Iris pigment epithelial cell (primary cell): ENCODE results near the gene DBN1.

Experiments
- DNase-seq: peaks from one replicate; pipeline ENCODE4 v3.0.0-alpha.2; 2011; ENCODE audit warnings: low read depth

DBN1 gene

DNA sequence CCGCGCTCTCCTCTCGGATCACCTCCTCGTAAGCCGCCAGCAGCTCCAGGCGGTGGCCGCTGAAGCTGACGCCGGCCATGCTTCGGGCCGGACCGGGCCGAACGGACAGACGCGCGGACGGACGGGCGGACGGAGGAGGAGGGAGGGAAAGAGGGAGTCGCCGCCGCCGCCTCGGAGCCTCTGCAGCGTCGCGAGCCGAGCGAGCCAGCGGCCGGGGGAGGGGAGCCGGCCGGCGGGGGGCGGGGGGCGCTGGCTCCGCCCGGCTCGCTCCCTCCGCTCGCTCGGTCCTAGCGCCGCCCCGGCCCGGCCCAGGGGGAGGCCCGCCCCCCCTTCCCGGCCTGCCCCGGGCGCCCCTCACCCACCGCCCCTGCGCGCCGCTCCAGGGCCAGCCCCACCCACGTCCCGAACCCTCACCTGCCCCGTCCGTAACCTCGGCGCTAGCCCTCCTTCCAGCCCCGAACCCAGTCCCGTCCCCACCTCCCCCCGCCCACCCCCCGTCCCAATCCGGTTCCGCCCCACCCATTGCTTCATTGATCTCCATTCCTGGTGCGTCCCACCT is at the start of gene DBN1:
DBN1 (minus strand) TSS at position 192 of the 559 bp plus-strand sequence; CDS start at position 79, 113 bp downstream.
- DNase-seq: peak; percentile 62

DNA sequence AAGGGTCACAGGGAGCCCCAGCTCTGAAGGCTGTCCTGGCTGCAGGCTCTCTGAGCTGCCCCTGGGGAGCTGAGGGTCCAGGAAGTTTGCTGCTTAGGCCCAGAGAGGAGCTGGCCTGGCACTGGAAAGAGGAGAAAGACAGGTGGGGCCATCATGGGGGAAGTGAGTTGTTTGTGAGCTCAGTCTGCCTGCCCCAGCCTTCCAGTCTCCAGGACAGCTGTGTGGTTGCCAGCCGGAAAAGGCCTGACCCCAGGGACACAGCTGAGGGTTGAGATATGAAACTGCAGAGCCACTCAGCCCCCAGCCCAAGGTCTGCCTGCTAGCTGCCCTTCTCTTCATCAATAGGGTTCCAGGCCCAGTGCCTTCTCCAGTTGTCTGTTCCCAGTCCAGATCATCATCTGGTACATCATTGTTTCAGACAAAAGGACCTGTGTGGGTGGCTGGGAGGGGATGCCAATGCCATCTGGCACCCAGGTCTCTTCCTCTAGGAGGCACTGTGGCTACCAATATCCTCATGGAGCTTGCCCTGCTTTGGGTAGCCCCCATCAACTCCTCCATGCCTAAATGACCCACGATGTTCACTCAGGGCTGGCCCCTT is 47.6 kb upstream of the DBN1 start:
- no peak for DNase-seq

DNA sequence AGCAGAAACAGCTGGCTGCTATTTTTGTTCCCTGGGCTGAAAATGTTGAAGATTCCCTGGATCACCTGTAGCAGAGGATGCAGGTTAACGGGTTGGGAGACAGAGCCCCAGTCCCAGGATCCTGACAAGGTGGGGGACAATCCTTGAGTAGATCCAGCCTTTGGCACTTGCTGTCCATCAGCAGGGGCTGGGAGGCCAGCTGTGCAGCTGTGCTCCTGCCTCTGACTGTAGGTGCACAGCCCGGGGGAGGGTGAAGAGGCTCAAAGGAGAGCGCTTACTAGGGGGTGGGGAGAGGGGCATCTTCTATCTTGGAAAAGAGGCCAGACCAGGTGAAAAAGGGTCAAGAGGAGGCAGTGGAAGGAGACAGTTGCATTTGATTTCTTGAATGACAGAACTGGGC is 46.8 kb upstream of the DBN1 start:
- no peak for DNase-seq

DNA sequence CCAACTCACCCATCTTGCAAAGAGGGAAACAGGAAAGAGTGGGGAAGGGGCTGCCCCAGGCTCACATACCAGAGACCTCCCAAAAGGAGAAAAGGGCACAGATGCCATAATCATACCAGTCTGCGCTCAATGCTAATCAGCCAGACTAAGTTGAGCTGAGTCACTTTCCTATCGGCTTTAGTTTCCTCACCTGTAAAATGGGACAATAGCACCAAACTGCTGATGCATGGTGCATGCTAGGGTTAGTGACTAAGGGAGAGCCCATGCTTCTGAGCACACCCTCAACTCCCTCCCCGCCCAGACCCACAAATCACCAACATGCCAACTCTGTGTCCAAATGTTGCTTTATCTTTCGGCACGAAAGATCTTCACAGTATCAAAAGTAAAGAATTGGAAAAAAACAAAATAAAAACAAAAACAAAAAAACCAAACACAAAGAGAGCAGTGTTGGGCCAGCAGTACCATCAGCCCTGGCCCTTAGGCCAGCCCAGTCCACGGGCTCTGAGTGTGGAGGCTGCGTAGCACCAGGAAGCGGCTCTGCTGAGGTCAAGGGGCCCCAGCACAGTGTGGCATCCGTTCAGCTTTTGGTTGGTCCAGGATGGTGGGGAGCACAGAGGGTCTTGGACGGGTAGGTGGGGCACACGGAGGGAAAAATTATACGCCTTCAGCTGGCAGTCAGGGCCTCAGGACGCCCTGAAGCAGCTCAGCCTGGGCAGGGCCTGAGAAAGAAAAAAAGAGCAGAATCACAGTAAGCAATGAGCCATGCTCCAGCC is 46.2 kb upstream of the DBN1 start:
- DNase-seq: no peak

DNA sequence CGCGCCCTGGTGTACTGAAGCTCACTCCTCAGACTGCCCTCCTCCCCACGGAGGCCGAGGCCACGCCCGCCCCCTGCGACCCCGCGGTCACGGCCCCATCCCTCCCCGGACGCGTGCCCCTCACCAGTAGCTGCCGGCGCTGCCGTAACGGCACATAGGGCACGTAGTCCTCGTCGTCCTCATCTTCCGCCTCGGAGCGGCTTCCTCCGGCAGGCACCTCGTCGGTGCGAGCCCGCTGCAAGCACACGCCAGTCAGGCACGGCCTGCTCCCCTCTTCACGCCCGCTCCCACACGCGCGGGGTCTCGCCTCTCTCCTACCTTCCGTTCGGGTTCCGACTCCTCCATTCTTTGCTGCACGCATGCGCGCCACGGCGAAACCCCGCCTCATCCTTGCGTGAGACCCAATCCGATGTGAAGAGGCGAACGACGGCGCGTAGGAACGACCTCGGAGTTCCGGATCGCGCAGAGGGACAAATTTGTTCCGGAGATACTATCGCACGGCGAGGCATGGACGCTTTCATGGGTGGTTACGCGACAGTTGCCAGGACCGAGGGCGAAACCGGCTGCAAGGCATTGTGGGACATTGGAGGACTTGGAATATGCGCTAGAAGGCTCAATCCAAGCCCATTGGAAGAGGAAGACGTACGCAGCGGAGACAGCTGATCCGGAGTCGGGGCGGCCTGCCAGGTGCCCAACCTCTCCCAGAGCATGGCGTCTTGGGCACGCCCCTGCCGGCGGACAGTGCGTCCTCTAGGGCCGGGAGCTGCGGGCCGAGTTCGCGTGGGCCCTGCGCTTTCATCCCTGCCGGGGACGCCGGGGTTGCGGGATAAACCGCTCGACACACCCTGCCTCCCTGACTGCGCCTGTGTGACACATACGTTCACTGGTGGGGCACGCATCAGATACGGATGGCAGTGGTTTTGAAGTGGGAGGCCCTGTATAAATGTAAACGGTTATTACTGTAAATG is 43.5 kb upstream of the DBN1 start, which contains the start of gene DDX41:
DDX41 (minus strand) TSS at position 361 of the 968 bp plus-strand sequence; CDS start at position 345, 16 bp downstream.
- peak; percentile 99 for DNase-seq

DNA sequence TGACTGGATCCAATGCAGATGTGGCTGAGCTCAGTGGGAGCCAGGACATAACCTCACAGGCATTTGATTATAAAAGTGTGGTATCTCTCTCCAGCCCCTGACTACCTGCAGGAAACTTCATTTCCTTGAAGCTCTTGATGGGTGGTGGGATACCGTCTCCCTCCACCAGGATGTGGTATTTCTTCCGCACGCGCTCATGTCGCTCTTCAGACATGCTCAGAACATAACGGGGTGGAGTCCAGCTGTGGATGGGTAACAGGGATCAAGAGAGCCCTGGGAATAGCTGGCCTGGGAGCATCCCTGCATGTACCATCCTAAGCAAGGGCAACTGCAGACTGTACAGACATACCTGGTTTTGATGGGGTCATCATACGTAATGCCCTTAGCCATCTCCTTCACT is 42.1 kb upstream of the DBN1 start:
- no peak for DNase-seq

DNA sequence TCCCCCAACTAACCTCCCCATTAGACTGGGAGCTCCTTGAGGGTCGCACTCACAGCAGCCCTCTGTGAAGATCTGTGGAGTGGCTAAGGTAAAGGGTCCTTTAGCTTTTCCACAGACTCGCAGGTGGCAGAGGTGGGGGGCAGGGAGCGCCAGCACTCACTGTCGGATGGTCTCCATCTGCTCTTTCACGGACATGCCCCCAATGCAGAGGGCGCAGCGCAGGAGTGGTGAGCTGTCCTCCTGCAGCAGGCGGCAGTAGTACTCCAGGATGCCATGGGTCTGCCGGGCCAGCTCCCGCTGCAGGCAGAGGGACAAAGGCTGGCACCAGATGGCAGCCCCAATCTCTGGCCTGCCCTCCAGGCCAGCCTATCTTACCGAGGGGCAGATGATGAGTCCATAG is 41.1 kb upstream of the DBN1 start:
- DNase-seq: no peak

DNA sequence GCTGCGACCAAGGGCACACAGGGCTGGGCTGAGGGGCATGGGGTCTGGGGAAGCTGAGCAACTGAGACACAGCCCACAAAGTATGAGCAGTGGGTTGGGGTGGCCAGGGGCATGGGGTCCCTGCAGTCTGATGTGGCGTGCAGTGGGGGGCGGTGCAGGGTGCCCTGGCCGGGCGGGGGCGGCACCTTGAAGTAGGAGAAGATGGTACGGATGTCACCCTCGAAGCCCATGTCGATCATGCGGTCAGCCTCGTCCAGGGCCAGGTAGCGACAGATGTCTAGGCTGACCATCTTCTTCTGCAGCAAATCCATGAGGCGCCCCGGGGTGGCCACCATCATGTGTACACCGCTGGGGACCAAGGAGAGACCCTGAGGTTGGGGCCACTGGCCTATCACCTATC is 40.1 kb upstream of the DBN1 start:
- no peak for DNase-seq

DNA sequence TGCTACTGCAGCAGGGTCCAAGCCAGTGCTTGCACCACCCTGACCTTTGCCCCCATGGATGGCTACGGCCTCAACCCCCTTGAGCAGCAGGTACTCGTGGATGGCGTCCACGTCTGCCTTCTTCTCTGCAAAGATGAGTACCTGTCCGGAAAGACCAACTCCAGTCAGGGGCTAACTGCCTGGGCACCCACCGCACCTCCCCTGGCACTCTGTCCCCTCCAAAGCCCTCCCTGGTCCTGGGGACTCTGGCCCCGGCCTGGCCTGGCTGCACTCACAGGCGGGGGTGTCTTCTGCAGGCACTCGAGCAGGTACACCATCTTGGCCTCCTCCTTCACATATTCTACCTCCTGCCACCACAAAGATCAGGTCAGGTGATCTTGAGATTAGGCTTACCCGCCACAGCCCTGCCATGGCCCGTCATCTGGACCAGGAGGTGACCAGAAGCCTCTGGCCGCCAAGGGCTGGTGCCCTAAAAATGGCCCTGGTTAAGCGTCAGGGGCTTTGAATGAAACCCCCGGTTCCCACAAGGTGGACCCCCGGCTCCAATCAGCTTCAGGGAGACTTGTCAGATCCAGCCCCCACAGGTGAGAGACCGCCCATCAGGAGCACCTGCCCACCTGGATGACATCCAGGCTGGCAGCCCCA is 39.4 kb upstream of the DBN1 start:
- DNase-seq: no peak

DNA sequence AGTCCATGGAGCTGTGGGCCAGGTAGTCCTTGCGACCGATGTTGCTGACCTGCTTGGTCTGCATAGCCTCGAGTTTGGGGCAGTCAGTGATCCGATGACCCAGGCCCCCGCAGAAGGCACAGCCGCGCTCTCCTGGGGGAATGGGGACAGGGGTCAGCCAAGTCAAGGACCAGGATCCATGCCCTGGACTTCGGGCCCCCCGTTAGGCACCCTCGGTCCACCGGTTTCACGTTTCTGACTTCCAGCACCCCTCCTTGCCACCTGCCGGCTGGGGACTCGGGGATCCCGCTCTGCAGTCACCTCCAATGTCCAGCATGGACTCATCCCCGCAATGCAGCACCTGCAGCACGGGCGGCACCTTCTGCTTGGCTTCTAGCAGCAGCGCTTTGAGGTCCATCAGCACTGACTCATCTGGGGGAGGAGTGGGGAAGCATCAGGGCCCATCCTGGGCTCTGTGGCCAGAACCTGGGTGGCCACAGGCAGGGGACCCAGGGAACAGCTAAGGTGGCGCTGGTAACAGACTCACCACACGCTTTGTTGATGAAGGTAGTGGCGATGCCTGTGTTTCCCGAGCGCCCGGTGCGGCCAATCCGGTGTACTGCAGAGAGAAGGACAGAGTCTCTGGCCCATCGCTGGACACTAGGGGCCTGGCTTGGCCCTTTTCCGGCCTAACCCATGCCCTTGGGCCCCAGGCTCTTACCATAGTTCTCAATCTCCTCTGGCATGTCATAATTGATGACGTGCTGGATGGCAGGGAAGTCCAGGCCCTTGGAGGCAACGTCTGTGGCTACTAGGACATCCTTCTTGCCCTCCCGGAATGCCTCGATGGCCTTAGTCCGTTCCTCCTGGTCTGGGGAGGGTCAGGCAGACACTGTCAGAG is 38.6 kb upstream of the DBN1 start:
- no peak for DNase-seq

DNA sequence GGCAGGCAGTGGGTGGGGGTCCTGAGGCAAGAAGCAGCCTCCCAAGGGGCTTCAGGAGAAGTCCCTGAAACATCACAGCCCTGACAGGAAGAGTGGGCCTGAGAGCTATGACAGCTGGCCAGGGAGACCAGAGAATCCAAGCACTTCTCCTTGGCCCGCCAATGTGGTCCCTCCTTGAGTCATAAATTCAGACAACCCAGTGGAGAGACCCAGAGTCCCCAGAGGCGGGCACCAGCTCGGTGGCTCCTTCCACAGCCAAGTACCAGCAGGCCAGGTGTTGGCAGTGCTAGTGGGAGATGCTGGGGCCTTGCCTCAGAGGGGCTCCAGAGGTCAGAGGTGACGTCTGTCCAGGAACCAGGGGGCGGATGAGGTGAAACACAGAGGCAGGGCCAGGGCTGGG is 37.7 kb upstream of the DBN1 start:
- DNase-seq: no peak

DNA sequence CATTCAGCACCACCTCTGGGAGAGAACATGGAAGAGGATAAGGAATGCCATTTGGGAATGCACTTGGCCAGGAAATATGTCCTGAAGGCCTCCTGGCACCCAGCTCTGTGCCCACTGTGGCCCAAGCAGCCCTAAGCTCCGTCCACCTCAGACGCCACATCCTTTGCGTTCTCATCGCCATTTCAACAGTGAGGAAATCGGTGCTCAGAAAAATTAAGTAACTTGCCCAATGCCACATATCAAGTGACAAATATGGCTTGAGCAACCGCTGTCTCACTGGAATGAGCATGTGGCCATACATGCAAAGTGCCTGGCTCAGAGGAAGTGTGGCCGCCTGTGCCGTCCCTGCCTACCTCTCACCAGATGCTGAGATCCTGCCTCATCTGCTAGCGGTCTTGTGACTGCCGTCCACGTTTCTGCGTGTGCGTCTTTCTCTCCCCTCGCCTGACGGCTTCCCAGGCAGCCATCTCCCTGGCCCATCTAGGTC is 37.2 kb upstream of the DBN1 start:
- no peak for DNase-seq

DNA sequence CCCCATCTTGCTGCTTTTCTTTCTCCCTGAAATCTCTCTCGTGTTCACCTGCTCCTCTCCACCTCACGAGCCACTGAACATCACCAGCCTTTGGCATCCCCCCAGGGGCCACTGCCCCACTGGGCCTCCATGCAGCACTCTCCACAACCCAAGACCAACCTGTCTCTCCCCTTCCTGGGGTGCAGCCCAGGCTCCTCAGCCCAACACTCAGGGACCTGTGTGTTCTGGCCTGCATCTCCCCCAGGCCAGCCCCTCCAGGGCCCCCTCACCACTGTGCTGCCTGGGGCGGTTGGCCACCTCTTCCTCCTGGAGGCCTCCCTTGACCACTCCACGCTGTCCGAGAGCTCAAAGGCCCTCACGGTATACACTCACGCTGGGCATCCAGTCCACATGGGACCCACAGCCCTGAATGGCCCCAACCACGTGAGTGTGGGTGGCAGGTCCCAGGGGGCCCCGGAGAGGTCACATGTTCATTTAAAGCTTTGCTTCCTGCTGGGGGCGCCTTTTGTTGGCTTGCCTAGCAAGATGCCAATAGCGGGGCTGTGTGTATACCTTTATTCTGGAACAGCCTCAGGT is 36.6 kb upstream of the DBN1 start:
- no peak for DNase-seq

DNA sequence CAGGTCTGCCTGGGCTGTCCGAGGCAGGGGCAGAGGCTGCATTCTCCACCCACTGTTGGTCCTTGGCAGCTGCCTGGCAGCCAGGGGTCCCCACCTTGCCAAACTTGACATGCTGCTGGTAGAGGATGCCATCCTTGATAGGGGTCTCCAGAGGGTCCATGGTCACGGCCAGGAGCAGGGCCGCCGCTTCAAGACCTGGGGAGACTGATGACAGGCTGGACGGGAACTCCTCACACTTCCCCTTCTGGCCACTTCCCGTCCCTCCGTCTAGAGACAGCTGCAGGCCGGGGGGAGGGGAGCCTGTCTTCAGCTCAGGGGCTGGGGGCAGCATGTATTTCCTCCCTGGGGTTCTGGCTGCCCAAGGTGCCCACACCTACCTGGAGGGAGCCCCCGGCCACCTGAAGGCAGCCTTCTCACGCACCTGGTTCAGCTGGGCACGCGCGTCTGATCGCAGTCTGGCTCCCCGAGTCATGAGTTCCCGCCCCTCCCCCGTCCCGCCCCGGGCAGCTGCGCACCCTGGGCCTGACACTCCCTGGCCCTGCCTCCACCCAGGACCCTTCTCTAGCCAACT is 36.0 kb upstream of the DBN1 start, which contains the start of gene DOK3:
DOK3 (minus strand) TSS at position 446 of the 571 bp plus-strand sequence; CDS start at position 160, 286 bp downstream.
- DNase-seq: no peak

DNA sequence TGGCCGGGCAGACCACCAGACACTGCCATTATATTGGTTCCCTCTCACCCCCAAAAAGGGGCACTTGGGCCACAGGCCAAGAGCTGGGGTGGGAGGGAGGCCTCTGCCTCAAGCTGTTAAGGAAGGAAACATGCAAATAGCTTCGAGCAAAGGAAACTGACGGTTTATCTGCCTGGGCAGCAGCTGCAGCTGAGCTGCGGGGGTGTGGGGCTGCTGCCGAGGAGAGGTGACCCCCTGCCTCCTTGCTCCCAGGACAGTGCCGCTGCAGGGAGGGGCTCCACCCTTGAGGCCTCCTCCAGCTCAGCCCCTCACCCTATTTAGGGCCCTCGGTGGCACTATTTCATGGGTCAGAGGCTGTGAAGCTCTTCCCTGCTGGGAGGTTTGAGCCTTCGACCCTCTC is 35.4 kb upstream of the DBN1 start:
- DNase-seq: no peak

DNA sequence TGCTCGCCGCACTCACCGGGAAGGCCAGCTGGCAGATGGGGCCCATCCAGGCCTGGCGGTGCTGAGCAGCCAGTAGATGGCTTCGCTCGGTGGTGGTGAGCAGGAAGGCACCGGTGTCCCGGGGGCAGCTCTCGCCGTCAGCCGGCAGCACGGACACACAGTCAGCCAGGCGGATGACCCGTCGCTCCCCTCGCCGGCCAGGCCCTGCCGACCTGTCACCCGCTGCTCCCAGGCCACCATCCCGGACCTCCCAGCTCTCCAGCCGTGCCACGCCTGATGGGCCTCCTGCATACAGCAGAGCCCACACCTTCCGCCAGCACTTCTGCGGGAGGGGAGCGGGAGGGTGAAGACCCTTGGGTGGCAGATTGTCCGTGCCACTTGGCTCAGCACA is 34.8 kb upstream of the DBN1 start:
- DNase-seq: no peak

DNA sequence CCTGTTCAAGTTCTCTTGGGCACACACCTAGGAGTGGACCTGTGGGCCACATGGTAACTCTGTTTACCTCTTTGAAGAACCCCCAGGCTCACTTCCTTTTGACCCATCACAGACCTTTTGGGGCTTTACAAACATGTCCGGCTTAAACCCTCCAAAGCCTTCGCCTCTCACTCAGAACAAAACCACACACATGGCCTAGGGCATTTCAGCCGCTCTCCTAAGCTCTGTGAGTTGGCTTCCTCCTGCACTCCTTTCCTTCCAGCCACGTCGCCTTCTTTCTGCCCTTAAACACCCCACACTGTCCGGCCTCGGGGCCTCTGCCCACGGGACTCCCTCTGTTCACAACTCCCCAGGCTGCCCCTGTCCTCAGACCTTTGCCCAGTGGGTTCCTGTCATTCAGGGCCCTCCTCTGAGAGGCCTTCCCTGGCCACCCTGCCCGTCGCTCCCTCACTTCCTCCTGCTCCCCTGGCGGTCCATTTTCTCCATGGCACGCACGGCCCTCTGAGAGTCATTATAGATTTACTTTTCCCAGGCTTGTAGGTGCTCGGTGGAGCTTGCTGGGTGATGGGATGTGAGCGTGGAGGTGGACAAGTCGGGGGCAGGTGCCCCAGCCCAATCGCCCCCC is 34.3 kb upstream of the DBN1 start:
- no peak for DNase-seq

DNA sequence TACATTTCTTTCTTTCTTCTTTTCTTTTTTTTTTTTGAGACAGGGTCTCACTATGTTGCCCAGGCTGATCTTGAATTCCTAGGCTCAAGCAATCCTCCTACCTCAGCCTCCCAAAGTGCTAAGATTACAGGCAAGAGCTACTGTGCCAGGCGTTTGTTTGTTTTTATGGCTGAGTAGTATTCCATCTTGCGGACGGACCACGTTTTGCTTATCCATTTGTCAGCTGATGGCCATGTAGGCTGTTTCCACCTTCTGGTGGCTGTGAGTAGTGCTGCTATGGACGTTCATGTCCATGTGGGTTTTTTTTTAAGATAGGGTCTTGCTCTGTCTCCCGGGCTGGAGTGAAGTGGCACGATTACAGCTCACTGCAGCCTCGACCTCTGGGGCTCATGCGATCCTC is 33.7 kb upstream of the DBN1 start:
- DNase-seq: peak; percentile 53

DNA sequence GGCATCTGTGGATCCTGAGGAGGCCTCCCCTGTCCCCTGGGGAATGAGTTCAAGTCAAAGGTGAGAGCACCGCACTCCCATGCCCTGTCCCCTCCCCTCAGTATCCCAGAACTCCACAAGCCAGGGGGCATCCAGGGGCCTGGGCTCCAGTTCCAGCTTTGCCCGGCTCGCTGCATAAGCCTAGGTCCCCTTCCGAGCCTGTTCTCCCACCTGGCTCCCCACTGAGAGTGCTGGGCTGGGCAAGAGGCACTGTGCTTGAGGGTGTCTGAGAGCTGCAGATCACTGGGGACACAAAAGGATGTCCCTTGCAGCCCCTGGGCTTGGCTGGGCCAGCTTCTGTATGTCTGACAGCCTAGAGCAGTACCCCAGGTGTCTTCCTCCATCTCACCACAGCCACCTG is 31.6 kb upstream of the DBN1 start:
- no peak for DNase-seq
